T-helper 1 cell treated with Interleukin-12 subunit alpha and Interleukin-12 subunit beta and Interleukin-4 antibody, amounts not matched to agents 30 μg/mL and 1 μg/mL, for 36 hours (primary cell): ENCODE results near the gene METTL5.

Experiments
- H3K27ac Mint-ChIP-seq: one replicate; pipeline ENCODE4 v1.8.0; 2021; ENCODE audit warnings: mild to moderate bottlenecking, mixed read lengths
- H3K27me3 Mint-ChIP-seq: one replicate; pipeline ENCODE4 v1.8.0; 2021; ENCODE audit warnings: low read depth, mixed read lengths
- H3K36me3 Mint-ChIP-seq: one replicate; pipeline ENCODE4 v1.8.0; 2021; ENCODE audit warnings: low read depth, mixed read lengths
- H3K4me1 Mint-ChIP-seq: one replicate; pipeline ENCODE4 v1.8.0; 2021; ENCODE audit warnings: low read depth, mixed read lengths
- H3K4me3 Mint-ChIP-seq: one replicate; pipeline ENCODE4 v1.8.0; 2021; ENCODE audit warnings: mild to moderate bottlenecking, moderate library complexity, mixed read lengths
- H3K9me3 Mint-ChIP-seq: one replicate; pipeline ENCODE4 v1.8.0; 2021; ENCODE audit warnings: mixed read lengths

METTL5 gene

DNA sequence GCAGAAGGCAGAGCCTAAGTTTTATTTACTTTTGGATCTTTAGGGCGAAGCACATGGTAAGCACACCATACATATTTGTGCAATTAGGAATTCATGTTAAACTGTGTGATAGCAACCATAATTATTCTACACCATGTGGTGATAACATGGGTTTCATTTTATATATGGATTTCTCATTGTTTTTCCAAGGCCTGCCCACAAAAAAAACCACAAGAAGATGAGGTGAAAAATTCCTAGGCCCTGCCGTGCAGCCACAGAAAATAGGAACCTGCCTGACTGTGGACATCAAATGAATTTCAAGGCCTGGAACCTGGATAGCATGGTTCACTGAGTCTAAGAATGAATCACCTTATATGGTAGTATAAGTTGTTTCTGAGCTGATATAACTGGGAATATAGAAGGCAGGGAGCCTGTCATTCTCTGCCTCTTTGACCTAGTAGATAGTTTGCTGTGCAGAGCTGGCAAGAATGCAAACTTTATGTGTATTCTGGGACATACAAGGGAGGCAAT lies 48.4 kb downstream of the METTL5 start:
- Mint-ChIP-seq H3K36me3 (no peaks in the 10 kb centered on the region), H3K9me3 (no peaks in the 10 kb centered on the region), H3K27me3 (peaks cover 3% of the 10 kb centered on the region), H3K27ac (no peak overlapping the region), H3K4me1 (peaks cover 3% of the 10 kb centered on the region), H3K4me3 (no peak overlapping the region)

- H3K4me3 Mint-ChIP-seq = no peak overlapping the region
- no peaks in the 10 kb centered on the region for H3K36me3 Mint-ChIP-seq
- H3K27ac Mint-ChIP-seq = no peak overlapping the region
- H3K27me3 Mint-ChIP-seq = peaks cover 3% of the 10 kb centered on the region
- no peaks in the 10 kb centered on the region for H3K9me3 Mint-ChIP-seq
- peaks cover 3% of the 10 kb centered on the region for H3K4me1 Mint-ChIP-seq
Measured at GRCh38 chr2:169775765-169776164, 48.9 kb downstream of the METTL5 start.

DNA sequence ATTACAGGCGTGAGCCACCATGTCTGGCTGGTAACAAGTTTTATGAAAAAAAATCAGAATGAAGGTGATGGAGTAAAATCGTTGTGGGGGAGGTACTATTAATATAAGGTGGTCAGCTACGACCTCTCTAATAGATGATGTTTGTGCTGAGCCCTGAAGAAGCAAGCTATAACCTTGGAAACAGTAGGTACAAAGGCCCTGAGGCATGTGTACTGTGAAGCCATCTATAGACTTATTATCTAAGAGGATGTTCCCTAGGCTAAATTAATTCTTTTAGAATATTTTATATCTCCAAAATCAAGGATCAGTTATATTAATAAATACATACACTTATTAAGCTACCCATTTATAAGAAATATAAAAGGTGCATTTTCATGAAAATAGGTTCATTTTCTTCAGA lies 49.4 kb downstream of the METTL5 start:
- Mint-ChIP-seq H3K27me3 (peaks cover 3% of the 10 kb centered on the region), H3K27ac (no peak overlapping the region), H3K4me3 (no peak overlapping the region), H3K9me3 (no peaks in the 10 kb centered on the region), H3K4me1 (peaks cover 3% of the 10 kb centered on the region), H3K36me3 (no peaks in the 10 kb centered on the region)

- Mint-ChIP-seq H3K4me1 (no peaks in the 10 kb centered on the region), H3K4me3 (no peak overlapping the region), H3K36me3 (no peaks in the 10 kb centered on the region), H3K9me3 (no peaks in the 10 kb centered on the region), H3K27me3 (peaks cover 14% of the 10 kb centered on the region), H3K27ac (no peak overlapping the region)
Measured at GRCh38 chr2:169772651-169773050, 52.1 kb downstream of the METTL5 start.

DNA sequence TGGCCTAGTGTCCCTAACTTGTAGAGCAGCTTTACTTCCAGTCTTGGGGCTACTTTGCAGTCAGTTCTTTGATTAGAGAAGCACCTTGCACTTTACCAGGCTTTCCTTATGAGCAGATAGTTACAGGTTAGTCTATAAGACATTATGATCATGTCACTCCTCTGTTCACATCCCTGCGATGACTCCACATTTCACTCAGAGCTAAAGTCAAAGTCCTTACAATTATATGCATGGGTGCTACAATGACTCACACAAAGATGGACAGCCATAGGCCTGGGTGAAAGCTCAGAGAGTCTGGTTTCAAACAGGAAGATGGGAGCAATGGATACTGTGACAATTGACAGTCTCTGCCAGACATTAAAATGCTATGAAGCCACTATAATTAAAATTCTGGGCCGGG lies 53.1 kb downstream of the METTL5 start:
- H3K4me3 Mint-ChIP-seq = no peak overlapping the region
- peaks cover 14% of the 10 kb centered on the region for H3K27me3 Mint-ChIP-seq
- no peaks in the 10 kb centered on the region for H3K36me3 Mint-ChIP-seq

DNA sequence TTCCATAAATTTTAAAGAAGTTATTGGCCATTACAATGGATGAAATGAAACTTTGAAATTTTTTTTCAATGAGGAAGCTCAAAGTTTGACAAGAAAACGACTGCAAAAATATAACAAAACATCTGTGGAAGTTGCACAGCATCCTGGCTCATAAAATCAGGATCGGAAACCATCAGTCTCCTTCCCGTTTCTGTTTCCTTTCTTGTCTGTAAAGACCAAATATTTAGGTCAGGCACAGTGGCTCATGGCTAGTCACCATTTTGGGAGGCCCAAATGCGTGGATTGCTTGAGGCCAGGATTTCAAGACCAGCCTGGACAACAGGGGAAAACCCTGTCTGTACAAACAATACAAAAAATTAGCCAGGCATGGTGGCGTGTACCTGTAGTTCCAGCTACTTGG lies 53.7 kb downstream of the METTL5 start:
- peaks cover 14% of the 10 kb centered on the region for H3K27me3 Mint-ChIP-seq
- no peaks in the 10 kb centered on the region for H3K36me3 Mint-ChIP-seq
- no peak overlapping the region for H3K27ac Mint-ChIP-seq
- H3K4me1 Mint-ChIP-seq = peaks cover 8% of the 10 kb centered on the region
- H3K9me3 Mint-ChIP-seq = no peaks in the 10 kb centered on the region
- no peak overlapping the region for H3K4me3 Mint-ChIP-seq

More for the DNA sequence above, 53.1 kb downstream of the METTL5 start:
- no peaks in the 10 kb centered on the region for H3K9me3 Mint-ChIP-seq
- peaks cover 6% of the 10 kb centered on the region for H3K4me1 Mint-ChIP-seq
- H3K27ac Mint-ChIP-seq = no peak overlapping the region

- Mint-ChIP-seq H3K27me3 (peaks cover 14% of the 10 kb centered on the region), H3K4me1 (peaks cover 8% of the 10 kb centered on the region), H3K27ac (no peak overlapping the region), H3K4me3 (peak overlapping the region; percentile 77), H3K36me3 (no peaks in the 10 kb centered on the region), H3K9me3 (no peaks in the 10 kb centered on the region)
Measured at GRCh38 chr2:169768262-169768995, 56.3 kb downstream of the METTL5 start.

DNA sequence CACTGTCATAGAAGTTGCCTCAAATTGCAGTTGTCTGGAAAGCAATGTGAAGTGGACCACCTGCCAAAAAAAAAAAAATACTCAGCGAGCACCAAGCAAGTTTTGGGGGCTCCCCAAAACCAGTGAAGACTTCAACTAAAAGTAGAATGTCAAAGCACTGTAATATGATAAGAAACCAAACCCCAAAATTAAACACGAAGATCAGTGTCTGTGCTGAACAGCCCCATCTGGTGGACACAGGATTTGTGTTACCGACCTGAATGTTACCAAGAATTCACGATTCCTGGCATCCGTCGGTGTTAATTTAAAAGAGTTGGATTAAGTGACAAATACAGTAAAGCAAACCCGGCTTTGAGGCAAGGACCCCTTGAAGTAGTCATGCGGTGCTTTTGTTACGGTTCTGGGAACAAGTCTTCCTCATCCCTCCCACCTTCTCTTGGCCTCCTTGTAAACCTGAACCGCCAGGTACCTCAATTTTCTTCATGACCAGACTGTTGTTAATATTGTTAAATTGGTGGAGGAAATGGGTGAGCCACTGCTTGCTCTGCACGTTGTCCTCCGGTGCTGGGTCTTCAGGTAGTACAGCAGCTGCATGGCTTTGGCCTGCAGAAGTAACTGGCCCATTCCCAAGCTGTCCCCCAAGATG lies 57.3 kb downstream of the METTL5 start:
- H3K4me3 Mint-ChIP-seq = no peak overlapping the region
- H3K36me3 Mint-ChIP-seq = no peaks in the 10 kb centered on the region
- H3K27me3 Mint-ChIP-seq = peaks cover 15% of the 10 kb centered on the region
- H3K4me1 Mint-ChIP-seq = peaks cover 14% of the 10 kb centered on the region
- H3K9me3 Mint-ChIP-seq = no peaks in the 10 kb centered on the region
- no peak overlapping the region for H3K27ac Mint-ChIP-seq

- H3K36me3 Mint-ChIP-seq = no peaks in the 10 kb centered on the region
- peaks cover 16% of the 10 kb centered on the region for H3K27me3 Mint-ChIP-seq
- H3K27ac Mint-ChIP-seq = no peak overlapping the region
- H3K4me3 Mint-ChIP-seq = no peak overlapping the region
- no peaks in the 10 kb centered on the region for H3K9me3 Mint-ChIP-seq
- peaks cover 22% of the 10 kb centered on the region for H3K4me1 Mint-ChIP-seq
Measured at GRCh38 chr2:169765523-169765922, 59.2 kb downstream of the METTL5 start.

GRCh38 chr2:169761970-169762292 lies 62.8 kb downstream of the METTL5 start:
- peaks cover 10% of the 10 kb centered on the region for H3K27me3 Mint-ChIP-seq
- H3K36me3 Mint-ChIP-seq = no peaks in the 10 kb centered on the region
- peaks cover 20% of the 10 kb centered on the region for H3K4me1 Mint-ChIP-seq
- no peaks in the 10 kb centered on the region for H3K9me3 Mint-ChIP-seq
- H3K4me3 Mint-ChIP-seq = peak overlapping the region; percentile 33
- H3K27ac Mint-ChIP-seq = no peak overlapping the region
